HG02642 (cell line): ENCODE measurements around the gene PC.
A peak's percentile ranks its signal among the peaks of the same experiment; 100 is the strongest.
"Not testable (repeated sequence)": the region's sequence is repeated elsewhere in the genome, so short reads cannot be mapped to it uniquely, and the experiment has no call there.

Source experiments
- ATAC-seq: cut with Tn5 transposase; IDR thresholded peaks from one replicate; pipeline ENCODE4 v1.9.1; 2021; ENCODE audit warnings: mild to moderate bottlenecking; ENCODE audit not compliant: unreplicated experiment, poor library complexity

The PC gene

DNA sequence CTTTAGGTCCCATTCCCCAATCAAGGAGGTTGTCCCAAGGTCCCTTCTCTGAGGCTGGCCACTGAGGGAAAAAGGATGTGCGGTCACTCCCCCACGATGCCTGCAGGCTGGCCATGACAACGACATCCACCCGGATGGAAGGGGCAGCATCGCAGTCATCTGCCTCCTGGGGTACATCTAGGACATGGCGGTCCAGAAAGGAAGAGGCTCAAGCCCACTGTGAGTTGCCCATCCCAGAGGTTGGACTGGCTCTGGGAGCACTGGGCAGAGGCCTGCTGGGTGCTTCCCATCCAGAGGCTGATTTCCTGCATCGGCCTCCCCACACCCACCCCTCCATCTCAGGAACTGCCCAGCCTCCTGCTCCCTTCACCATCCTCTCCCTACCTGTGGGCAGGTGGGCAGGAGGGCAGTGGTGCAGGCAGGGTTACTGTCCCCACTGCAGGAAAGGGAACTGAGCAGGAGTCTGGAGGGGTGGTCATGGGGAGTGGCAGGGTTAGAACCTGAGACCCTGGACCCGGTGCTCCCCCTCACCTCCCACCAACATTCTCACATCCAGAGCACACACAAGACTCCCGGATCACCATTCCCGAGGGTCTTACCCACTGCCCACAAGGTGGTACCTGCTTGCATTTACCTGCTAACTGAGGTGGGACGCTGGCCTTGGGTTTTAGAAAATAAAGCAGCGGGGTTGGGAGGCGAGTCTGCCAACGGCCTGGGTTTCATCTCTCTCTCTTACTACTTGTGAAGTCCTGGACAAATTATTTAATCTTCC, 110.5 kb downstream of the PC start:
- no peak for ATAC-seq

- ATAC-seq: no peak
Observed at GRCh38 chr11:66846671-66847091, 111.5 kb downstream of the PC start.

DNA sequence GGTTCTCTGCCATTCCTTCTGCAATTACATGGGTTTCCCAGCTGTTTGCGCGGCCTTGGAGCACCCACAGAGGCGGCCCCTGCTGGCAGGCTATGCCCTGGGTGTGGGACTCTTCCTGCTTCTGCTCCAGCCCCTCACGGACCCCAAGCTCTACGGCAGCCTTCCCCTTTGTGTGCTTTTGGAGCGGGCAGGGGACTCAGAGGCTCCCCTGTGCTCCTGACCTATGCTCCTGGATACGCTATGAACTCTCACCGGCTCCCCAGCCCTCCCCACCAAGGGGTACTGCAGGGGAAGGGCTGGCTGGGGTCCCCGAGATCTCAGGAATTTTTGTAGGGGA, 112.3 kb downstream of the PC start:
- no peak for ATAC-seq

GRCh38 chr11:66845143-66845875, 112.9 kb downstream of the PC start:
- ATAC-seq: no peak

- no peak for ATAC-seq
Observed at GRCh38 chr11:66844496-66845142, 113.6 kb downstream of the PC start.

DNA sequence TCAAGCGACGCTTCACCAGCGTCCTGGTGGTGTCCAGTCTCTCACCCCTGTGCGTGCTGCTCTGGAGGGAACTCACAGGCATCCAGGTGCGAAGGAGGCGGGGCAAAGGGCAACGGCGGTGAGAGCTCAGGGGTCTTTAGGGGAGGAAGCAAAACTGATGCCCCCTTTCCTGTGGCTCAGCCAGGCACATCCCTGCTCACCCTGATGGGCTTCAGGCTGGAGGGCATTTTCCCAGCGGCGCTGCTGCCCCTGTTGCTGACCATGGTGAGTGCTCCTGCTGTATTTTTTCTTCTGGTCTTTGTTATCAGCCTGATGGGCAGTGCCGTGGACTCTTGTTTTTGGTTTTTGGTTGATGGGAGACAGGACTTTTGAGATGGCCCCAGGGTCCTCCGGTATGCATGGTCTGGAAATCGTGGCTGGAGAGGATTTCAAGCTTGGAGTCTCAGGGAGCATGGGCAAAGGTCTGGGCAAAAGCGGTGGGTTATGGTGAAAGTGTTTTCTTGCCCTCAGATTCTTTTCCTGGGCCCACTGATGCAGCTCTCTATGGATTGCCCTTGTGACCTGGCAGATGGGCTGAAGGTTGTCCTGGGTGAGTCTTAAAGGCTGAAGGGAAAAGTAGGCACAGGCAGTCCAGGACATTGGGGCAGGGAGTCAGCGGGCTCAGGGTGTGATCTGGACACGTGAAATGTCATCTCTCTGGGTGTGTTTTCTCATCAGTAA, 114.2 kb downstream of the PC start:
- no peak for ATAC-seq

GRCh38 chr11:66842896-66843775, 115.0 kb downstream of the PC start, which contains the start of gene RCE1:
Gene RCE1 (plus strand): TSS chr11:66843441. CDS start chr11:66843456, 15 bp downstream.
- peak; percentile 82 for ATAC-seq

DNA sequence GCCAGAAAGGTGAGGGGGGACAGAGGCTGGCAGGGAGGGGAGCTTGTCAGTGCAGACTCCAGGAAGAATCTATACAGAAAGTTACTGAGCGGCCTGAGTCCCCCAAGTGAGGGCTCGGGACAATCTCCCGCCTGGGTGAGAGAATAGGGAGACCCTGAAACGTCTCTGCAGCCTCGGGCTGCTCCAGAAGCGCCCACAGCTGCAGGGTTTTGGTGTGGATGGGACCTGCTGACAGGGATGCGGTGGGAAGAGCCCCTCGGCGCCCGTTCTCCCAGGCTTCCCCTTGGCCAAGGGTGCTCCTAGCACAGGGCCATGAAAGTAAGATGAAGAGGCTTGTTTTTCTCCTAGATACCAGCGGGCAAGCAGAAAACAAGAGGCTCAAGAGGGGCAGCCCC, 115.7 kb downstream of the PC start:
- no peak for ATAC-seq

DNA sequence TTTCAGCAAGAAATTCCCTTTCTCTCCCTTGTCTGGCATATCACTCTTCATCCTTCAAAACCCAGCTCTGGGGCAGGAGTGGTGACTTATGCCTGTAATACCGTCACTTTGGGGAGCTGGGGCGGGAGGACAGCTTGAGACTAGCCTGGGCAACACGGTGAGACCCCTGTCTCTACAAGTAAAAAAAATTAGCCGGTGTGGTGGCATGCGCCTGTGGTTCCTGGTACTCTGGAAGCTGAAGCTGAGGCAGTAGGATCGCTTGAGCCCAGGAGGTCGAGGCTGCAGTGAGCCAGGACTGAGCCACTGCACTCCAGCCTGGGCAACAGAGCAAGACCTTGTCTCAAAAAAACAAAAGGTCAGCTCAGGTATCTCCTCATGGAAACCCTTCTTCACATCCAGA, 116.3 kb downstream of the PC start:
- no peak for ATAC-seq

DNA sequence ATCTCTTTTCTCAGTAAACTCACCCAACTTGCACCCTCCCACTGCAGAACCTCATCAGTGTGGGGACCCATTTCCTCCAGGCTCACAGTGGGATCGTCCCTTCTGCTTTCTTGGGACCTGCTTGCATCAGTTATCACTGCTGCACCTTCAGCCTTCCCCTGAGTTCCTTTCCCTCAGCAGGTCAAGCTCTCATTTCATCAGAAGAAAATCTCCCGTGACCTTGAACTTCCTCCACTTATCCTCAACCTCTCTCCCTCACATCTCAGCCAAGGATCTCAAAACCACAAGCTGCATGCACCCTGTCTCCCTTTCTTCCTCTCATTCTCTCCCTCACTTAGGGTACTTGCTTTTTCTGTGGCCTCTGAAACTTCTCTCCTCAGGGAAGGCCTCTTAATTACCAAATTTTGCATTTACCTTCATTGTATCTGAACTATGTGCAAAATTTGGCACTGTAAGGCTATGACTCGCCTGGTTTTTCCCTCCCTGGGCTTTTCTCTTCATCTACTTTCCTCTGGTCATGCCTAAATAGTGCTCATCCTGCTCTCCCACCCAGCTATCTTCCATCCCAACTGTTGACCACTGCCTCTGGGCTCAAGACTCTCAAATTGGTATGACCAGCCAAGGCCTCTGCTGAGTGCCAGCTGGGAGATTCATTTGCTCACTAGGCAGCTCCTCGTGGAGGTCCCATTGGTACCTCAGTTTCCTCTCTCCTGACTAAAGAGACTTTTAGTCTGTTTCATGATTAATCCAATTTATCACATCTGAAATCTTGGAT, 117.7 kb downstream of the PC start:
- ATAC-seq: no peak

- no peak for ATAC-seq
Observed at GRCh38 chr11:66835768-66836405, 122.3 kb downstream of the PC start.

GRCh38 chr11:66834943-66835342, 123.2 kb downstream of the PC start:
- no peak for ATAC-seq

DNA sequence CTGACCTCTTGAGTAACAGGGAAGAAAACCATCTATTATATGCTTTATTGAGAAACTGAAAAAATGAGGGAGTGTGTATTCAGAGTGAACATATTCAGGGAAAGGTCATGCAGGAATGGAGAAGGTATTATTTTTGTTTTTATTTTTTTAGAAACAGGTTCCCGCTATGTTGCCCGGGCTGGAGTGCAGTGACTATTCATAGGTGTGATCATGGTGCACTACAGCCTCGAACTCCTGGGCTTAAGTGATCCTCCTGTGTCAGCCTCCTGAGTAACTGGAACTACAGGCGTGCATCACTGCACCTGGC, 123.7 kb downstream of the PC start:
- no peak for ATAC-seq

DNA sequence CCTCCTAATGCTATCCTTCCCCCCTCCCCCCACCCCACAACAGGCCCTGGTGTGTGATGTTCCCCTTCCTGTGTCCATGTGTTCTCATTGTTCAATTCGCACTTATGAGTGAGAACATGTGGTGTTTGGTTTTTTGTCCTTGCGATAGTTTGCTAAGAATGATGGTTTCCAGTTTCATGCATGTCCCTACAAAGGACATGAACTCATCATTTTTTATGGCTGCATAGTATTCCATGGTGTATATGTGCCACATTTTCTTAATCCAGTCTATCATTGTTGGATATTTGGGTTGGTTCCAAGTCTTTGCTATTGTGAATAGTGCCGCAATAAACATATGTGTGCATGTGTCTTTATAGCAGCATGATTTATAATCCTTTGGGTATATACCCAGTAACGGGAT, 133.6 kb downstream of the PC start:
- ATAC-seq: not testable (repeated sequence)

- ATAC-seq: no peak
Observed at GRCh38 chr11:66823700-66824099, 134.5 kb downstream of the PC start.

GRCh38 chr11:66820901-66821300, 137.3 kb downstream of the PC start:
- no peak for ATAC-seq

GRCh38 chr11:66820381-66820780, 137.8 kb downstream of the PC start:
- ATAC-seq: no peak

- no peak for ATAC-seq
Observed at GRCh38 chr11:66818231-66818955, 139.8 kb downstream of the PC start.
